Measurements from ENCODE around the gene RBL1. TPM values are rescaled to one million over a fixed set of nuclear protein-coding genes. Genes with fewer than 3 reads are reported as not detected.

The RBL1 gene
- total RNA-seq, 6 donors from 2014 or later = 5.0 to 32.5 (median 10.4) TPM

GRCh38 chr20:37081717-37082289, 14.0 kb downstream of the RBL1 start:
- Histone ChIP-seq H3K27me3 (no peaks in the 10 kb centered on the region), H3K36me3 (peaks cover 0 to 12% (median 4%) of the 10 kb centered on the region in 4 donors), H3K4me1 (no peaks in the 10 kb centered on the region), H3K27ac (no peak overlapping the region), H3K9me3 (no peaks in the 10 kb centered on the region), H3K4me3 (no peak overlapping the region)
- WGBS, 2 donors = 97% methylated on average over 4 to 5 of the region's 5 CpGs
- TF ChIP-seq, protein P1, sequence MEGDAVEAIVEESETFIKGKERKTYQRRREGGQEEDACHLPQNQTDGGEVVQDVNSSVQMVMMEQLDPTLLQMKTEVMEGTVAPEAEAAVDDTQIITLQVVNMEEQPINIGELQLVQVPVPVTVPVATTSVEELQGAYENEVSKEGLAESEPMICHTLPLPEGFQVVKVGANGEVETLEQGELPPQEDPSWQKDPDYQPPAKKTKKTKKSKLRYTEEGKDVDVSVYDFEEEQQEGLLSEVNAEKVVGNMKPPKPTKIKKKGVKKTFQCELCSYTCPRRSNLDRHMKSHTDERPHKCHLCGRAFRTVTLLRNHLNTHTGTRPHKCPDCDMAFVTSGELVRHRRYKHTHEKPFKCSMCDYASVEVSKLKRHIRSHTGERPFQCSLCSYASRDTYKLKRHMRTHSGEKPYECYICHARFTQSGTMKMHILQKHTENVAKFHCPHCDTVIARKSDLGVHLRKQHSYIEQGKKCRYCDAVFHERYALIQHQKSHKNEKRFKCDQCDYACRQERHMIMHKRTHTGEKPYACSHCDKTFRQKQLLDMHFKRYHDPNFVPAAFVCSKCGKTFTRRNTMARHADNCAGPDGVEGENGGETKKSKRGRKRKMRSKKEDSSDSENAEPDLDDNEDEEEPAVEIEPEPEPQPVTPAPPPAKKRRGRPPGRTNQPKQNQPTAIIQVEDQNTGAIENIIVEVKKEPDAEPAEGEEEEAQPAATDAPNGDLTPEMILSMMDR (IDR thresholded peaks at IDR 0.05) = peak in 1 of 6 experiments; percentile 8
- TF ChIP-seq POLR2AphosphoS5 (IDR thresholded peaks at IDR 0.05) = no peak
- ATAC-seq (ENCODE audit: low FRiP score in 2 of 2) (no peak), DNase-seq (no peak)

DNA sequence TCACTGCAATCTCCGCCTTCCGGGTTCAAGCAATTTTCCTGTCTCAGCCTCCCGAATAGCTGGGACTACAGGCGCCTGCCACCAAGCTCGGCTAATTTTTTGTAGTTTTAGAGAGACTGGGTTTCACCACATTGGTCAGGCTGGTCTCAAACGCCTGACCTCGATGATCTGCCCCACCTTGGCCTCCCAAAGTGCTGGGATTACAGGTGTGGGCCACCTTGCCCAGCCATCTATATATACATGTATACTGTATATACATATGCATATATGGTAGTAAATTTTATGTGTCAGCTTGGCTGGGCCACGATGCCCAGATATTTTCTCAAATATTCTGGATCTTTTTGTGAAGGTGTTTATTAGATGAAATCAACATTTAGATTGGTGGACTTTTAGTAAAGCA, 18.8 kb downstream of the RBL1 start:
- Histone ChIP-seq H3K4me3 (no peak overlapping the region), H3K27me3 (no peaks in the 10 kb centered on the region), H3K27ac (no peak overlapping the region), H3K36me3 (peaks cover 0 to 2% (median under 1%) of the 10 kb centered on the region in 4 donors), H3K4me1 (no peaks in the 10 kb centered on the region), H3K9me3 (no peaks in the 10 kb centered on the region)
- TF ChIP-seq EP300 (IDR thresholded peaks at IDR 0.05) = no peak
- TF ChIP-seq, protein P1 (IDR thresholded peaks at IDR 0.05) = no peak
- TF ChIP-seq POLR2AphosphoS5 (IDR thresholded peaks at IDR 0.05) = no peak
- no peak for TF ChIP-seq POLR2A (IDR thresholded peaks at IDR 0.05)
- ATAC-seq (ENCODE audit: low FRiP score in 2 of 2) (no peak), DNase-seq (no peak)
- WGBS, 2 donors = 97 to 100% methylated on average over 8 of the region's 8 CpGs

GRCh38 chr20:37075932-37076685, 19.7 kb downstream of the RBL1 start:
- Histone ChIP-seq H3K36me3 (no peaks in the 10 kb centered on the region), H3K4me3 (no peak overlapping the region), H3K9me3 (no peaks in the 10 kb centered on the region), H3K4me1 (no peaks in the 10 kb centered on the region), H3K27me3 (no peaks in the 10 kb centered on the region), H3K27ac (no peak overlapping the region)
- WGBS, 2 donors = 88% methylated on average over 3 of the region's 3 CpGs
- DNase-seq (no peak), ATAC-seq (ENCODE audit: low FRiP score in 2 of 2) (no peak)
- TF ChIP-seq POLR2AphosphoS5 (IDR thresholded peaks at IDR 0.05) (no peak), EP300 (IDR thresholded peaks at IDR 0.05) (no peak), POLR2A (IDR thresholded peaks at IDR 0.05) (no peak)
- TF ChIP-seq, protein P1 (IDR thresholded peaks at IDR 0.05) = no peak

GRCh38 chr20:37072293-37073196, 23.3 kb downstream of the RBL1 start:
- TF ChIP-seq POLR2A (IDR thresholded peaks at IDR 0.05) (no peak), POLR2AphosphoS5 (IDR thresholded peaks at IDR 0.05) (no peak), EP300 (IDR thresholded peaks at IDR 0.05) (no peak)
- TF ChIP-seq, protein P1 (IDR thresholded peaks at IDR 0.05) = no peak
- H3K27ac ChIP-seq = no peak overlapping the region
- H3K36me3 ChIP-seq = no peaks in the 10 kb centered on the region
- no peak for DNase-seq
- WGBS, 2 donors = 93 to 95% methylated on average over 17 of the region's 17 CpGs
- no peak overlapping the region for H3K4me3 ChIP-seq
- ATAC-seq (ENCODE audit: low FRiP score in 2 of 2) = no peak
- H3K9me3 ChIP-seq = no peaks in the 10 kb centered on the region
- H3K4me1 ChIP-seq = no peaks in the 10 kb centered on the region
- no peaks in the 10 kb centered on the region for H3K27me3 ChIP-seq
